Panc1 (cell line): ENCODE measurements around the gene TUBA1C.

Experiments used
- CTCF ChIP-seq: fragments of 450-650 bp; IDR thresholded peaks from 2 replicates; pipeline ENCODE4 v1.5.1; 2017; ENCODE audit warnings: mild to moderate bottlenecking
- POLR2AphosphoS5 ChIP-seq: IDR thresholded peaks from 2 replicates; pipeline ENCODE4 v1.6.1; 2012; ENCODE audit warnings: mild to moderate bottlenecking, low read depth, low read length, moderate library complexity
- REST ChIP-seq, 2 experiments: IDR thresholded peaks; 2 replicates each; pipeline ENCODE4 v1.6.1; 2011 to 2012; ENCODE audit warnings: low read depth in 2 of 2, control low read depth in 1 of 2, low read length in 1 of 2, mild to moderate bottlenecking in 1 of 2, moderate library complexity in 1 of 2; ENCODE audit not compliant: insufficient read depth in 1 of 2

GRCh38 chr12:49261721-49262120 is 3.2 kb upstream of the TUBA1C start:
- TF ChIP-seq CTCF: no peak
- no peak for TF ChIP-seq REST (IDR thresholded peaks at IDR 0.05; ENCODE audit: insufficient read depth in 1 of 2, low read depth in 2 of 2, low read length in 1 of 2)
- no peak for TF ChIP-seq POLR2AphosphoS5
